C4-2B (cell line): ENCODE results near the gene CRY2.

Source experiments
- CTCF ChIP-seq: fragments of 450-650 bp; conservative IDR thresholded peaks from 2 replicates; pipeline ENCODE4 v1.5.1; 2017; ENCODE audit warnings: mild to moderate bottlenecking
- ZFX ChIP-seq: fragments of 450-650 bp; IDR thresholded peaks from 2 replicates; pipeline ENCODE4 v1.6.1; 2017

GRCh38 chr11:45827123-45827522 is 20.2 kb upstream of the CRY2 start:
- TF ChIP-seq CTCF (no peak), ZFX (no peak)
